Liver (tissue), 9 donors: ENCODE measurements around the gene PARD3B. TPM values are rescaled to one million over a fixed set of nuclear protein-coding genes. Genes with fewer than 3 reads are reported as not detected.

Source experiments
- DNase-seq: peaks from one replicate; pipeline ENCODE4 v3.0.0-alpha.2; 2017; ENCODE audit warnings: low spot score
- H3K27ac ChIP-seq, 2 donors: one replicate each; pipeline ENCODE4 v1.7.0; 2013; ENCODE audit warnings: inconsistent platforms in 2 of 2, low read length in 2 of 2, control low read depth in 1 of 2, low read depth in 1 of 2, mild to moderate bottlenecking in 1 of 2
- H3K27me3 ChIP-seq, 4 donors: one replicate each; pipeline versions ENCODE4 v1.6.1 to v1.7.0; 2013; ENCODE audit warnings: low read length in 3 of 4, inconsistent platforms in 1 of 4, mild to moderate bottlenecking in 1 of 4, moderate library complexity in 1 of 4; ENCODE audit not compliant: control insufficient read depth in 4 of 4, insufficient read depth in 4 of 4
- H3K36me3 ChIP-seq, 4 donors: one replicate each; pipeline versions ENCODE4 v1.6.1 to v1.7.0; 2013; ENCODE audit warnings: low read length in 3 of 4, mild to moderate bottlenecking in 3 of 4, low read depth in 1 of 4, moderate library complexity in 1 of 4; ENCODE audit not compliant: control insufficient read depth in 4 of 4, insufficient read depth in 3 of 4
- H3K4me1 ChIP-seq, 4 donors: one replicate each; pipeline versions ENCODE4 v1.6.1 to v1.7.0; 2013; ENCODE audit warnings: low read length in 3 of 4, mild to moderate bottlenecking in 3 of 4, moderate library complexity in 1 of 4; ENCODE audit not compliant: control insufficient read depth in 4 of 4, insufficient read depth in 4 of 4
- H3K4me3 ChIP-seq, 3 donors: one replicate each; pipeline versions ENCODE4 v1.6.1 to v1.7.0; 2013; ENCODE audit warnings: low read length in 3 of 3, control low read depth in 1 of 3, low read depth in 1 of 3, mild to moderate bottlenecking in 1 of 3
- H3K9ac ChIP-seq, 2 donors: one replicate each; pipeline ENCODE4 v1.7.0; 2013; ENCODE audit warnings: low read length in 2 of 2, mild to moderate bottlenecking in 2 of 2, moderate library complexity in 2 of 2, control low read depth in 1 of 2, low read depth in 1 of 2
- H3K9me3 ChIP-seq, 4 donors: one replicate each; pipeline versions ENCODE4 v1.6.1 to v1.7.0; 2013; ENCODE audit warnings: low read length in 3 of 4; ENCODE audit not compliant: control insufficient read depth in 4 of 4
- EGR1 ChIP-seq, 2 donors: IDR thresholded peaks; 2 replicates each; pipeline ENCODE4 v1.6.1; 2016 to 2018; ENCODE audit warnings: antibody characterized with exemption in 2 of 2, low read depth in 2 of 2
- FOXA1 ChIP-seq: IDR thresholded peaks from 2 replicates; pipeline ENCODE4 v1.6.1; 2016; ENCODE audit warnings: antibody characterized with exemption
- FOXA2 ChIP-seq: IDR thresholded peaks from 2 replicates; pipeline ENCODE4 v1.6.1; 2016; ENCODE audit warnings: antibody characterized with exemption
- GABPA ChIP-seq, 2 donors: IDR thresholded peaks in 1 of 2; conservative IDR thresholded peaks in 1 of 2; 2 replicates each; pipeline ENCODE4 v1.6.1; 2016; ENCODE audit warnings: antibody characterized with exemption in 2 of 2, mild to moderate bottlenecking in 1 of 2, moderate library complexity in 1 of 2
- HNF4A ChIP-seq, 2 donors: conservative IDR thresholded peaks; 2 replicates each; pipeline ENCODE4 v1.6.1; 2016; ENCODE audit warnings: antibody characterized with exemption in 2 of 2, mild to moderate bottlenecking in 2 of 2
- HNF4G ChIP-seq: IDR thresholded peaks from 2 replicates; pipeline ENCODE4 v1.6.1; 2016; ENCODE audit warnings: antibody characterized with exemption
- JUND ChIP-seq, 2 donors: IDR thresholded peaks; 2 replicates each; pipeline ENCODE4 v1.6.1; 2016; ENCODE audit warnings: antibody characterized with exemption in 2 of 2
- MAX ChIP-seq: IDR thresholded peaks from 2 replicates; pipeline ENCODE4 v1.6.1; 2016; ENCODE audit warnings: antibody characterized with exemption
- NR2F2 ChIP-seq: IDR thresholded peaks from 2 replicates; pipeline ENCODE4 v1.6.1; 2016; ENCODE audit warnings: antibody characterized with exemption
- RAD21 ChIP-seq, 2 donors: IDR thresholded peaks; 2 replicates each; pipeline ENCODE4 v1.6.1; 2016; ENCODE audit warnings: antibody characterized with exemption in 2 of 2, mild to moderate bottlenecking in 2 of 2
- RXRA ChIP-seq, 2 donors: IDR thresholded peaks; 2 replicates each; pipeline ENCODE4 v1.6.1; 2017 to 2018; ENCODE audit warnings: antibody characterized with exemption in 2 of 2, mild to moderate bottlenecking in 1 of 2
- SP1 ChIP-seq: IDR thresholded peaks from 2 replicates; pipeline ENCODE4 v1.6.1; 2018; ENCODE audit warnings: antibody characterized with exemption, mild to moderate bottlenecking
- TAF1 ChIP-seq: conservative IDR thresholded peaks from 2 replicates; pipeline ENCODE4 v1.6.1; 2016; ENCODE audit warnings: antibody characterized with exemption, mild to moderate bottlenecking
- YY1 ChIP-seq: IDR thresholded peaks from 2 replicates; pipeline ENCODE4 v1.6.1; 2016; ENCODE audit warnings: antibody characterized with exemption, mild to moderate bottlenecking
- ZBTB33 ChIP-seq: IDR thresholded peaks from 2 replicates; pipeline ENCODE4 v1.6.1; 2016; ENCODE audit warnings: antibody characterized with exemption
- WGBS: extraction: QIAGEN DNeasy Blood & Tissue Kit; methylation state at CpG from one replicate; pipeline ENCODE4 v1.1.7; 2013; 5-methylcytosine and 5-hydroxymethylcytosine counted together
- polyA plus RNA-seq, 2 donors: library from polyadenylated mRNA; stranded (reverse) in 1 of 2; unstranded in 1 of 2; fragments of 200-250 nt in 1 of 2; fragments of >200 nt in 1 of 2; fragmentation: Nextera tagmentation in 1 of 2; extraction: Ambion mirVana in 1 of 2; gene quantifications; one replicate each; pipeline versions ENCODE4 v1.2.1 to v1.2.3, GENCODE V29; 2013 to 2015
- total RNA-seq, 2 donors: library from RNA; depleted of rRNA; stranded (reverse); fragments of >200 nt; gene quantifications; one replicate each; pipeline ENCODE4 v1.2.3, GENCODE V29; 2014
- TF ChIP-seq, protein P1 (sequence below): IDR thresholded peaks from 2 replicates; pipeline ENCODE4 v1.6.1; 2016; ENCODE audit warnings: antibody characterized with exemption, mild to moderate bottlenecking
- TF ChIP-seq, protein P2 (sequence below): IDR thresholded peaks from 2 replicates; pipeline ENCODE4 v1.6.1; 2016; ENCODE audit warnings: antibody characterized with exemption
- TF ChIP-seq, protein P3 (sequence below): fragments of 150-350 bp; IDR thresholded peaks from 2 replicates; pipeline ENCODE4 v1.5.1; 2017; ENCODE audit warnings: improper control_type of control experiment, low read depth, low read length; ENCODE audit not compliant: missing input control
- donor health status: healthy.
- donor health status: healthy.
- donor health status: healthy.
- donor health status: healthy.
- donor health status: healthy.

PARD3B gene
- total and polyA plus RNA-seq, 4 donors: 1.1 to 10.3 (median 3.7) TPM

DNA sequence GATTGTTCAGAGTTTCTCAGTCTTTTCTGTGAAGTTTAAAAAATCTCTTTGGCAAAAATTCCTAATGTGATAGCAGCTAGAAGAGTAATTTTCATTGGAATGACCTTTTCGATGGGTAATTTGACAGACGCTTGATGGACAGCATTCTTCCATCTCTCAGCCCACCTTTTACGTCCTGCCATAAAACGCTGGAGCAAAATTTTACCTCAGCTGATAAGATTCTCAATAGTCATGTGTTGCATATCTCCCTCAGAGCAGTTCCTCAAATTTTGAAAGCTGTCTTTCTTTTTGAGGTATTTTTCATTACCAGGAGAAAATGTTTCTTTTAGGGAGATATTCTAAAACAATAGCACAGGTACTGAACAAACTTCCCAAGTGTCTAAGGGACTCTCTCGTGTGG, 441.4 kb downstream of the PARD3B start:
- no peak overlapping the region for H3K9ac ChIP-seq
- TF ChIP-seq, protein P1, sequence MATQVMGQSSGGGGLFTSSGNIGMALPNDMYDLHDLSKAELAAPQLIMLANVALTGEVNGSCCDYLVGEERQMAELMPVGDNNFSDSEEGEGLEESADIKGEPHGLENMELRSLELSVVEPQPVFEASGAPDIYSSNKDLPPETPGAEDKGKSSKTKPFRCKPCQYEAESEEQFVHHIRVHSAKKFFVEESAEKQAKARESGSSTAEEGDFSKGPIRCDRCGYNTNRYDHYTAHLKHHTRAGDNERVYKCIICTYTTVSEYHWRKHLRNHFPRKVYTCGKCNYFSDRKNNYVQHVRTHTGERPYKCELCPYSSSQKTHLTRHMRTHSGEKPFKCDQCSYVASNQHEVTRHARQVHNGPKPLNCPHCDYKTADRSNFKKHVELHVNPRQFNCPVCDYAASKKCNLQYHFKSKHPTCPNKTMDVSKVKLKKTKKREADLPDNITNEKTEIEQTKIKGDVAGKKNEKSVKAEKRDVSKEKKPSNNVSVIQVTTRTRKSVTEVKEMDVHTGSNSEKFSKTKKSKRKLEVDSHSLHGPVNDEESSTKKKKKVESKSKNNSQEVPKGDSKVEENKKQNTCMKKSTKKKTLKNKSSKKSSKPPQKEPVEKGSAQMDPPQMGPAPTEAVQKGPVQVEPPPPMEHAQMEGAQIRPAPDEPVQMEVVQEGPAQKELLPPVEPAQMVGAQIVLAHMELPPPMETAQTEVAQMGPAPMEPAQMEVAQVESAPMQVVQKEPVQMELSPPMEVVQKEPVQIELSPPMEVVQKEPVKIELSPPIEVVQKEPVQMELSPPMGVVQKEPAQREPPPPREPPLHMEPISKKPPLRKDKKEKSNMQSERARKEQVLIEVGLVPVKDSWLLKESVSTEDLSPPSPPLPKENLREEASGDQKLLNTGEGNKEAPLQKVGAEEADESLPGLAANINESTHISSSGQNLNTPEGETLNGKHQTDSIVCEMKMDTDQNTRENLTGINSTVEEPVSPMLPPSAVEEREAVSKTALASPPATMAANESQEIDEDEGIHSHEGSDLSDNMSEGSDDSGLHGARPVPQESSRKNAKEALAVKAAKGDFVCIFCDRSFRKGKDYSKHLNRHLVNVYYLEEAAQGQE: no peak
- no peak for TF ChIP-seq HNF4A (conservative IDR thresholded peaks at IDR 0.05)
- no peak for TF ChIP-seq FOXA2
- no peak for TF ChIP-seq RAD21 (IDR thresholded peaks at IDR 0.05)
- no peak for TF ChIP-seq JUND (IDR thresholded peaks at IDR 0.05)
- TF ChIP-seq GABPA (IDR thresholded peaks at IDR 0.05 in 1 of 2, conservative IDR thresholded peaks at IDR 0.05 in 1 of 2): no peak
- TF ChIP-seq HNF4G: no peak
- no peak for TF ChIP-seq NR2F2
- TF ChIP-seq RXRA (IDR thresholded peaks at IDR 0.05): no peak
- no peak for TF ChIP-seq SP1
- TF ChIP-seq YY1: no peak
- TF ChIP-seq FOXA1: no peak
- TF ChIP-seq ZBTB33: no peak
- TF ChIP-seq EGR1 (IDR thresholded peaks at IDR 0.05; ENCODE audit: low read depth in 2 of 2): no peak
- no peak for TF ChIP-seq MAX
- TF ChIP-seq TAF1: no peak
- TF ChIP-seq, protein P2, sequence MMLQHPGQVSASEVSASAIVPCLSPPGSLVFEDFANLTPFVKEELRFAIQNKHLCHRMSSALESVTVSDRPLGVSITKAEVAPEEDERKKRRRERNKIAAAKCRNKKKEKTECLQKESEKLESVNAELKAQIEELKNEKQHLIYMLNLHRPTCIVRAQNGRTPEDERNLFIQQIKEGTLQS: no peak
- TF ChIP-seq, protein P3, sequence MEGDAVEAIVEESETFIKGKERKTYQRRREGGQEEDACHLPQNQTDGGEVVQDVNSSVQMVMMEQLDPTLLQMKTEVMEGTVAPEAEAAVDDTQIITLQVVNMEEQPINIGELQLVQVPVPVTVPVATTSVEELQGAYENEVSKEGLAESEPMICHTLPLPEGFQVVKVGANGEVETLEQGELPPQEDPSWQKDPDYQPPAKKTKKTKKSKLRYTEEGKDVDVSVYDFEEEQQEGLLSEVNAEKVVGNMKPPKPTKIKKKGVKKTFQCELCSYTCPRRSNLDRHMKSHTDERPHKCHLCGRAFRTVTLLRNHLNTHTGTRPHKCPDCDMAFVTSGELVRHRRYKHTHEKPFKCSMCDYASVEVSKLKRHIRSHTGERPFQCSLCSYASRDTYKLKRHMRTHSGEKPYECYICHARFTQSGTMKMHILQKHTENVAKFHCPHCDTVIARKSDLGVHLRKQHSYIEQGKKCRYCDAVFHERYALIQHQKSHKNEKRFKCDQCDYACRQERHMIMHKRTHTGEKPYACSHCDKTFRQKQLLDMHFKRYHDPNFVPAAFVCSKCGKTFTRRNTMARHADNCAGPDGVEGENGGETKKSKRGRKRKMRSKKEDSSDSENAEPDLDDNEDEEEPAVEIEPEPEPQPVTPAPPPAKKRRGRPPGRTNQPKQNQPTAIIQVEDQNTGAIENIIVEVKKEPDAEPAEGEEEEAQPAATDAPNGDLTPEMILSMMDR: no peak
- H3K4me1 ChIP-seq: no peaks in the 10 kb centered on the region
- H3K4me3 ChIP-seq: no peak overlapping the region
- H3K9me3 ChIP-seq: no peaks in the 10 kb centered on the region
- H3K27ac ChIP-seq: no peak overlapping the region
- no peaks in the 10 kb centered on the region for H3K27me3 ChIP-seq
- no peak for DNase-seq
- WGBS: 91% methylated on average over 5 of the region's 5 CpGs
- H3K36me3 ChIP-seq: no peaks in the 10 kb centered on the region
